SK-N-SH (cell line): Measurements from ENCODE around the gene SPATA19. TPM values are rescaled to one million over a fixed set of nuclear protein-coding genes. Genes with fewer than 3 reads are reported as not detected.

ENCODE experiments used
- CTCF ChIA-PET: fragments of 300-600, 350-600 bp; formaldehyde crosslinking; extraction: SDS; loops from one replicate; lab custom pipeline; 2021; lab: Yijun Ruan, JAX
- POLR2A ChIA-PET: fragments of 350-600 bp; sonication (Branson Sonifier 250); formaldehyde crosslinking; extraction: SDS; loops from one replicate; lab custom pipeline; 2020; ENCODE audit warnings: antibody characterized with exemption, inconsistent platforms; lab: Yijun Ruan, JAX
- DNase-seq: peaks from one replicate; pipeline ENCODE4 v3.0.0; 2012
- H2AFZ ChIP-seq: fragments of 200-600 bp; sonication (generic); 2 replicates; pipeline ENCODE4 v1.8.1; 2016; ENCODE audit warnings: antibody characterized with exemption, mild to moderate bottlenecking, low read depth
- H3F3A ChIP-seq: fragments of 200-600 bp; sonication (generic); replicated peaks from 2 replicates; pipeline ENCODE3; 2016; ENCODE audit warnings: antibody characterized with exemption, mild to moderate bottlenecking; ENCODE audit not compliant: insufficient read depth
- H3K27ac ChIP-seq, 2 experiments: fragments of 200-500 bp in 1 of 2; fragments of 200-600 bp in 1 of 2; sonication (Bioruptor generic) in 1 of 2; sonication (generic), shearing (Covaris generic) in 1 of 2; 2 replicates each; pipeline versions ENCODE4 v1.5.1 to v1.6.1; 2014 to 2016; ENCODE audit warnings: low read depth in 2 of 2, inconsistent platforms in 1 of 2, low read length in 1 of 2, mild to moderate bottlenecking in 1 of 2, mixed read lengths in 1 of 2
- H3K27me3 ChIP-seq: fragments of 200-600 bp; sonication (generic), shearing (Covaris generic); 2 replicates; pipeline ENCODE4 v1.6.1; 2016; ENCODE audit warnings: mixed run types; ENCODE audit not compliant: insufficient read depth
- H3K36me3 ChIP-seq, 2 experiments: fragments of 200-500 bp in 1 of 2; fragments of 200-600 bp in 1 of 2; sonication (Bioruptor generic) in 1 of 2; sonication (generic) in 1 of 2; replicated peaks in 1 of 2; 2 replicates each; pipeline versions ENCODE3 to v1.5.1; 2014 to 2016; ENCODE audit warnings: low read length in 1 of 2, mild to moderate bottlenecking in 1 of 2; ENCODE audit not compliant: insufficient read depth in 2 of 2, control insufficient read depth in 1 of 2
- H3K4me1 ChIP-seq, 2 experiments: fragments of 200-500 bp in 1 of 2; fragments of 200-600 bp in 1 of 2; sonication (Bioruptor generic) in 1 of 2; sonication (generic), shearing (Covaris generic) in 1 of 2; 2 replicates each; pipeline versions ENCODE4 v1.5.1 to v1.6.1; 2014 to 2016; ENCODE audit warnings: low read depth in 1 of 2, low read length in 1 of 2, mixed run types in 1 of 2; ENCODE audit not compliant: insufficient read depth in 2 of 2, control insufficient read depth in 1 of 2
- H3K4me2 ChIP-seq: fragments of 200-600 bp; sonication (generic), shearing (Covaris generic); 2 replicates; pipeline ENCODE4 v1.6.1; 2017; ENCODE audit warnings: mixed run types
- H3K4me3 ChIP-seq, 2 experiments: fragments of 200-500 bp in 1 of 2; fragments of 200-600 bp in 1 of 2; sonication (Bioruptor generic) in 1 of 2; sonication (generic), shearing (Covaris generic) in 1 of 2; 2 replicates each; pipeline versions ENCODE4 v1.5.1 to v1.8.1; 2014 to 2016; ENCODE audit warnings: low read depth in 2 of 2, inconsistent platforms in 1 of 2, low read length in 1 of 2, mild to moderate bottlenecking in 1 of 2, mixed read lengths in 1 of 2, moderate library complexity in 1 of 2
- H3K79me2 ChIP-seq: fragments of 200-600 bp; sonication (generic); 2 replicates; pipeline ENCODE4 v1.8.1; 2017; ENCODE audit warnings: mild to moderate bottlenecking; ENCODE audit not compliant: insufficient read depth
- H3K9ac ChIP-seq: fragments of 200-600 bp; sonication (generic); 2 replicates; pipeline ENCODE4 v1.6.1; 2017; ENCODE audit warnings: mixed run types
- H3K9me2 ChIP-seq: fragments of 200-600 bp; sonication (generic); 2 replicates; pipeline ENCODE4 v1.6.1; 2017; ENCODE audit warnings: mixed run types
- H3K9me3 ChIP-seq: fragments of 200-600 bp; sonication (generic); 2 replicates; pipeline ENCODE4 v1.6.1; 2017; ENCODE audit warnings: mixed run types, mild to moderate bottlenecking, moderate library complexity
- H4K20me1 ChIP-seq: fragments of 200-600 bp; sonication (generic); 2 replicates; pipeline ENCODE4 v1.6.1; 2017; ENCODE audit warnings: mild to moderate bottlenecking, mixed run types; ENCODE audit not compliant: insufficient read depth
- CHD2 ChIP-seq: fragments of 150-350 bp; IDR thresholded peaks from 2 replicates; pipeline ENCODE4 v1.6.1; 2018; ENCODE audit warnings: low read length; ENCODE audit not compliant: partially characterized antibody
- ELF1 ChIP-seq: IDR thresholded peaks from 2 replicates; pipeline ENCODE4 v1.4.0; 2012
- EP300 ChIP-seq, 2 experiments: IDR thresholded peaks; 2 replicates each; pipeline versions ENCODE4 v1.4.0 to v1.6.1; 2012; ENCODE audit warnings: borderline replicate concordance in 1 of 2, low read depth in 1 of 2, low read length in 1 of 2
- FOXM1 ChIP-seq: IDR thresholded peaks from 2 replicates; pipeline ENCODE4 v1.4.0; 2012; ENCODE audit warnings: low read depth, mild to moderate bottlenecking
- MEF2A ChIP-seq: IDR thresholded peaks from 2 replicates; pipeline ENCODE4 v1.4.0; 2012; ENCODE audit warnings: low read depth, borderline replicate concordance
- MXI1 ChIP-seq: IDR thresholded peaks from 2 replicates; pipeline ENCODE4 v1.6.1; 2012; ENCODE audit warnings: mild to moderate bottlenecking, low read depth, low read length, improper control_type of control experiment
- RFX5 ChIP-seq: IDR thresholded peaks from 2 replicates; pipeline ENCODE4 v1.6.1; 2012; ENCODE audit warnings: mild to moderate bottlenecking, improper control_type of control experiment, low read length
- TAF1 ChIP-seq: IDR thresholded peaks from 2 replicates; pipeline ENCODE4 v1.6.1; 2012; ENCODE audit warnings: low read depth, mild to moderate bottlenecking, low read length, moderate library complexity, borderline replicate concordance
- TCF12 ChIP-seq: IDR thresholded peaks from 2 replicates; pipeline ENCODE4 v1.4.0; 2012
- TEAD4 ChIP-seq: IDR thresholded peaks from 2 replicates; pipeline ENCODE4 v1.4.0; 2012; ENCODE audit warnings: mild to moderate bottlenecking, borderline replicate concordance; ENCODE audit not compliant: insufficient read depth
- WGBS: methylation state at CpG from one replicate; pipeline ENCODE4 v1.1.6; 2017; ENCODE audit warnings: low lambda C conversion rate; 5-methylcytosine and 5-hydroxymethylcytosine counted together
- polyA plus RNA-seq, 3 experiments: library from polyadenylated mRNA; depleted of rRNA; stranded (reverse); fragments of >200 nt; gene quantifications; 2 replicates each; pipeline ENCODE4 v1.2.3, GENCODE V29; 2012
- TF ChIP-seq, protein P1 (sequence below): fragments of 200-600 bp; sonication (generic); IDR thresholded peaks from 2 replicates; pipeline ENCODE4 v1.6.1; 2017; ENCODE audit warnings: antibody characterized with exemption, mild to moderate bottlenecking, moderate library complexity
- TF ChIP-seq, protein P2 (sequence below): IDR thresholded peaks from 2 replicates; pipeline ENCODE4; 2012

Gene SPATA19
- polyA plus RNA-seq, 1 of the 3 experiments (the other 2 are of a cell fraction), result not detected

DNA sequence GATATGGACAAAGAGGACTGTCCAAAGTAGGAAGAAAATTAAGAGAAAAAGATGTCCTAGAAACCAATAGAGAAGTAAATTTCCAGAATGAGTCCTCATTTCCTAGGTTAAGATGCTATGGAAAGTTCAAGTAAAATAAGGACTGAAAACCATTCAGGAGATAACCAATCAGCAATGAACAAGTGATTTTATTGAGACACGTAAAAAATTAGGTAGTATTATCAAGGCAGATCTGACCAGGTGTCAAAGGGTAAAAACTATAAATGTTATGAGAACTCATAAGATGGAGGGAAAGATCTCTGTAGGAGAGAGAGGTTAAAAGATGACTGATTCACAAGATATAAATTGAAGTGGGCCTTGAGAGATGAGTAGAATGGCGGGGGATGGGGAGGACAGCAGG lies 50.2 kb downstream of the SPATA19 start:
- Histone ChIP-seq H3K9me3 (no peaks in the 10 kb centered on the region; the same call in 1 of the 2 replicates), H3F3A (no peaks in the 10 kb centered on the region), H3K79me2 (no peaks in the 10 kb centered on the region), H3K27ac (no peak overlapping the region), H3K9ac (no peak overlapping the region), H4K20me1 (no peaks in the 10 kb centered on the region), H2AFZ (no peak overlapping the region), H3K4me1 (no peaks in the 10 kb centered on the region), H3K27me3 (no peaks in the 10 kb centered on the region), H3K4me3 (no peak overlapping the region)
- POLR2A ChIA-PET, result no interaction called here
- DNase-seq, result no peak
- 5% methylated on average over 2 of the region's 2 CpGs for WGBS
- no peak for TF ChIP-seq FOXM1
- no peak for TF ChIP-seq ELF1
- TF ChIP-seq MEF2A, result no peak
- TF ChIP-seq, protein P1, sequence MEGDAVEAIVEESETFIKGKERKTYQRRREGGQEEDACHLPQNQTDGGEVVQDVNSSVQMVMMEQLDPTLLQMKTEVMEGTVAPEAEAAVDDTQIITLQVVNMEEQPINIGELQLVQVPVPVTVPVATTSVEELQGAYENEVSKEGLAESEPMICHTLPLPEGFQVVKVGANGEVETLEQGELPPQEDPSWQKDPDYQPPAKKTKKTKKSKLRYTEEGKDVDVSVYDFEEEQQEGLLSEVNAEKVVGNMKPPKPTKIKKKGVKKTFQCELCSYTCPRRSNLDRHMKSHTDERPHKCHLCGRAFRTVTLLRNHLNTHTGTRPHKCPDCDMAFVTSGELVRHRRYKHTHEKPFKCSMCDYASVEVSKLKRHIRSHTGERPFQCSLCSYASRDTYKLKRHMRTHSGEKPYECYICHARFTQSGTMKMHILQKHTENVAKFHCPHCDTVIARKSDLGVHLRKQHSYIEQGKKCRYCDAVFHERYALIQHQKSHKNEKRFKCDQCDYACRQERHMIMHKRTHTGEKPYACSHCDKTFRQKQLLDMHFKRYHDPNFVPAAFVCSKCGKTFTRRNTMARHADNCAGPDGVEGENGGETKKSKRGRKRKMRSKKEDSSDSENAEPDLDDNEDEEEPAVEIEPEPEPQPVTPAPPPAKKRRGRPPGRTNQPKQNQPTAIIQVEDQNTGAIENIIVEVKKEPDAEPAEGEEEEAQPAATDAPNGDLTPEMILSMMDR, result no peak
- no peak for TF ChIP-seq TAF1
- no peak for TF ChIP-seq MXI1
- TF ChIP-seq, protein P2, sequence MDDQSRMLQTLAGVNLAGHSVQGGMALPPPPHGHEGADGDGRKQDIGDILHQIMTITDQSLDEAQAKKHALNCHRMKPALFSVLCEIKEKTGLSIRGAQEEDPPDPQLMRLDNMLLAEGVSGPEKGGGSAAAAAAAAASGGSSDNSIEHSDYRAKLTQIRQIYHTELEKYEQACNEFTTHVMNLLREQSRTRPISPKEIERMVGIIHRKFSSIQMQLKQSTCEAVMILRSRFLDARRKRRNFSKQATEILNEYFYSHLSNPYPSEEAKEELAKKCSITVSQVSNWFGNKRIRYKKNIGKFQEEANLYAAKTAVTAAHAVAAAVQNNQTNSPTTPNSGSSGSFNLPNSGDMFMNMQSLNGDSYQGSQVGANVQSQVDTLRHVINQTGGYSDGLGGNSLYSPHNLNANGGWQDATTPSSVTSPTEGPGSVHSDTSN, result no peak
- TF ChIP-seq TEAD4, result no peak
- no peak for TF ChIP-seq CHD2
- TF ChIP-seq, all 33 proteins: peak for 0
- Histone ChIP-seq H3K9me2 (no peaks in the 10 kb centered on the region), H3K4me2 (no peak overlapping the region), H3K36me3 (no peaks in the 10 kb centered on the region)
- CTCF ChIA-PET, result no interaction called here

DNA sequence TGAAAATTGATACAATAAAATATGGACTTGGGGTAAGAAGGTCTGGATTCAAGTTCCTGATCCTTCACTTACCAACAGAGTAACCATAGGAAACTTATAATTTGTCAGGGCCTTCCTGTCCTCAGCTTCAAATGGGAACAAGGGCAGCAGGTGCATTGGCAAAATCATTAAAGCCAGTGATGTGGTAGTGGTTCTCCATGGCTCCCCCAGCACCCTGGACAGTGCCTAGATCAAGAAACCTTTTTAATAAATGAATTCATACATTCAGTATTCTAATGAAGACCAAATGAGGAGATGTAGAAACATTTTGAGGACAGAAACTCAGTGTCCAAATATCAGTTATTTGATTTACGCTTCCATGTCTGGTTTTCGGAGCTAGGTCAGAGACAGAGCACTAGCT lies 51.1 kb downstream of the SPATA19 start:
- Histone ChIP-seq H3K9me2 (no peaks in the 10 kb centered on the region), H2AFZ (no peak overlapping the region), H3K36me3 (no peaks in the 10 kb centered on the region), H4K20me1 (no peaks in the 10 kb centered on the region), H3K4me1 (no peaks in the 10 kb centered on the region), H3K4me2 (no peak overlapping the region), H3F3A (no peaks in the 10 kb centered on the region), H3K9ac (no peak overlapping the region), H3K27me3 (no peaks in the 10 kb centered on the region), H3K9me3 (no peaks in the 10 kb centered on the region; the same call in 1 of the 2 replicates), H3K4me3 (no peak overlapping the region), H3K27ac (no peak overlapping the region), H3K79me2 (no peaks in the 10 kb centered on the region)
- no peak for DNase-seq
- POLR2A ChIA-PET, result no interaction called here
- CTCF ChIA-PET, result no interaction called here
- 32% methylated on average over 2 of the region's 2 CpGs for WGBS
- TF ChIP-seq TCF12 (no peak), EP300 (IDR thresholded peaks at IDR 0.05; ENCODE audit: borderline replicate concordance in 1 of 2, low read depth in 1 of 2, low read length in 1 of 2) (no peak), TEAD4 (no peak), RFX5 (no peak)
- TF ChIP-seq, protein P1, result no peak
